Cardiac muscle cell (in vitro differentiated cells and primary cell): ENCODE results near the gene PAPPA2. TPM values are rescaled to one million over a fixed set of nuclear protein-coding genes. Genes with fewer than 3 reads are reported as not detected.

ENCODE experiments used
- DNase-seq, 2 donors: peaks; one replicate each; pipeline versions ENCODE4 v3.0.0 to v3.0.0-alpha.2; 2010 to 2017; ENCODE audit warnings: low read depth in 1 of 2, low spot score in 1 of 2
- H3K27ac ChIP-seq: fragments of 200-600 bp; sonication (generic); 2 replicates; pipeline ENCODE4 v1.5.1; 2016
- H3K27me3 ChIP-seq: fragments of 200-600 bp; sonication (generic); 2 replicates; pipeline ENCODE4 v1.6.0; 2016; ENCODE audit warnings: control low read depth
- H3K36me3 ChIP-seq: fragments of 200-600 bp; sonication (generic); 2 replicates; pipeline ENCODE4 v1.5.1; 2016; ENCODE audit warnings: control low read depth
- H3K4me1 ChIP-seq: fragments of 200-600 bp; sonication (generic); 2 replicates; pipeline ENCODE4 v1.8.1; 2017; ENCODE audit warnings: low read depth, mild to moderate bottlenecking, mixed run types
- H3K4me3 ChIP-seq: fragments of 200-600 bp; sonication (generic); 2 replicates; pipeline ENCODE4 v1.5.1; 2016; ENCODE audit warnings: mild to moderate bottlenecking
- H3K9me3 ChIP-seq: fragments of 200-600 bp; sonication (generic); 2 replicates; pipeline ENCODE4 v1.5.1; 2017; ENCODE audit warnings: low read depth, mild to moderate bottlenecking, control low read depth
- CTCF ChIP-seq: IDR thresholded peaks from 2 replicates; pipeline ENCODE4 v1.5.1; 2012; ENCODE audit warnings: low read depth, mild to moderate bottlenecking, low read length
- polyA plus RNA-seq: library from polyadenylated mRNA; unstranded; fragments of >200 nt; fragmentation: Nextera tagmentation; extraction: Ambion mirVana; gene quantifications from 2 replicates; pipeline ENCODE4 v1.2.1, GENCODE V29; 2016
- total RNA-seq: library from RNA; depleted of rRNA; stranded (reverse); fragments of >200 nt; gene quantifications from 2 replicates; pipeline ENCODE4 v1.2.3, GENCODE V29; 2016

The PAPPA2 gene
- total and polyA plus RNA-seq, 2 experiments from 2014 or later: 1.2 to 2.9 TPM

GRCh38 chr1:176656257-176656995 is 193.5 kb downstream of the PAPPA2 start:
- H3K4me3 ChIP-seq: no peak overlapping the region
- no peak for TF ChIP-seq CTCF
- peak overlapping the region; percentile 96 for H3K27ac ChIP-seq
- peaks cover 17% of the 10 kb centered on the region for H3K4me1 ChIP-seq
- no peaks in the 10 kb centered on the region for H3K36me3 ChIP-seq
- H3K27me3 ChIP-seq: no peaks in the 10 kb centered on the region
- peak; percentile 23 to 91 for DNase-seq
- H3K9me3 ChIP-seq: no peaks in the 10 kb centered on the region

GRCh38 chr1:176669782-176670181 is 206.8 kb downstream of the PAPPA2 start:
- no peaks in the 10 kb centered on the region for H3K36me3 ChIP-seq
- no peak for TF ChIP-seq CTCF
- H3K27ac ChIP-seq: no peak overlapping the region

GRCh38 chr1:176670853-176671252 is 207.9 kb downstream of the PAPPA2 start:
- Histone ChIP-seq H3K36me3 (no peaks in the 10 kb centered on the region), H3K27me3 (no peaks in the 10 kb centered on the region), H3K27ac (no peak overlapping the region), H3K4me1 (peaks cover 7% of the 10 kb centered on the region), H3K4me3 (no peak overlapping the region), H3K9me3 (no peaks in the 10 kb centered on the region)
- TF ChIP-seq CTCF: no peak
- DNase-seq: no peak

More at GRCh38 chr1:176669782-176670181, 206.8 kb downstream of the PAPPA2 start:
- H3K4me1 ChIP-seq: peaks cover 7% of the 10 kb centered on the region
- no peak for DNase-seq
- H3K27me3 ChIP-seq: no peaks in the 10 kb centered on the region
- H3K9me3 ChIP-seq: no peaks in the 10 kb centered on the region
- no peak overlapping the region for H3K4me3 ChIP-seq

GRCh38 chr1:176682830-176683535 is 220.0 kb downstream of the PAPPA2 start:
- H3K36me3 ChIP-seq: no peaks in the 10 kb centered on the region
- no peaks in the 10 kb centered on the region for H3K27me3 ChIP-seq
- no peaks in the 10 kb centered on the region for H3K9me3 ChIP-seq
- DNase-seq: no peak
- peaks cover 7% of the 10 kb centered on the region for H3K4me1 ChIP-seq
- no peak overlapping the region for H3K4me3 ChIP-seq
- TF ChIP-seq CTCF: no peak
- H3K27ac ChIP-seq: no peak overlapping the region

GRCh38 chr1:176691251-176692228 is 228.6 kb downstream of the PAPPA2 start:
- no peak overlapping the region for H3K4me3 ChIP-seq
- no peaks in the 10 kb centered on the region for H3K9me3 ChIP-seq
- H3K27me3 ChIP-seq: no peaks in the 10 kb centered on the region
- DNase-seq: peak; percentile 42 to 90
- H3K36me3 ChIP-seq: no peaks in the 10 kb centered on the region
- TF ChIP-seq CTCF: peak; percentile 53
- H3K27ac ChIP-seq: peak overlapping the region; percentile 96
- H3K4me1 ChIP-seq: peaks cover 54% of the 10 kb centered on the region
